K562 (cell line): ENCODE results near the gene CAMK1D. TPM values are rescaled to one million over a fixed set of nuclear protein-coding genes. Genes with fewer than 3 reads are reported as not detected.

ENCODE experiments used
- ATAC-seq: fragments of 200-7000 bp; cut with Tn5 transposase; 3 replicates; pipeline ENCODE4 v1.9.1; 2020; ENCODE audit warnings: moderate library complexity
- BruUV-seq: library from RNA; stranded (reverse); fragments of 400-500 nt; replicated peaks from 2 replicates; lab custom pipeline; 2021; lab: Mats Ljungman, UMichigan
- CTCF ChIA-PET: fragments of 300-600 bp; formaldehyde crosslinking; extraction: SDS; loops from one replicate; lab custom pipeline; 2021; ENCODE audit warnings: low intra/inter-chr PET ratio; lab: Yijun Ruan, JAX
- POLR2A ChIA-PET: fragments of 300-600, 350-650 bp; sonication (Branson Sonifier 250); formaldehyde crosslinking; extraction: SDS; loops from one replicate; lab custom pipeline; 2021; ENCODE audit warnings: antibody characterized with exemption, inconsistent platforms; lab: Yijun Ruan, JAX
- DNase-seq, 4 experiments: peaks; one replicate each; pipeline versions ENCODE4 v3.0.0 to v3.0.0-alpha.2; 2011 to 2018; ENCODE audit warnings: low spot score in 3 of 4, mixed read lengths in 3 of 4; ENCODE audit errors: extremely low read depth in 1 of 4
- FAIRE-seq: peaks from 2 replicates; lab custom pipeline; 2011; peaks lifted over from hg19 to GRCh38; lab: Jason Lieb, UNC
- H2AFZ ChIP-seq: 2 replicates; pipeline ENCODE4 v1.6.0; 2011; ENCODE audit warnings: low read depth, low read length, control low read depth, inconsistent platforms
- H3K27ac ChIP-seq: fragments of 200-600 bp; 3 replicates; pipeline ENCODE4 v1.8.0; 2011; ENCODE audit warnings: low read depth, mild to moderate bottlenecking, control low read depth, inconsistent platforms, low read length, moderate library complexity, mixed read lengths; ENCODE audit errors: extremely low read depth
- H3K27me3 ChIP-seq, 2 experiments: fragments of 300-600 bp in 1 of 2; 2 replicates in 1 of 2; 3 replicates in 1 of 2; pipeline versions ENCODE4 v1.6.0 to v1.8.0; 2011; ENCODE audit warnings: inconsistent platforms in 2 of 2, low read length in 2 of 2, mild to moderate bottlenecking in 1 of 2, mixed read lengths in 1 of 2, moderate library complexity in 1 of 2; ENCODE audit not compliant: control insufficient read depth in 2 of 2, insufficient read depth in 2 of 2
- H3K36me3 ChIP-seq: fragments of 300-600 bp; 3 replicates; pipeline ENCODE4 v1.8.0; 2011; ENCODE audit warnings: mild to moderate bottlenecking, low read length, inconsistent platforms; ENCODE audit not compliant: control insufficient read depth, insufficient read depth
- H3K4me1 ChIP-seq, 2 experiments: fragments of 200-600 bp in 1 of 2; replicated peaks in 1 of 2; 2 replicates in 1 of 2; 3 replicates in 1 of 2; pipeline versions ENCODE4 v1.5.1 to v1.8.0; 2011; ENCODE audit warnings: inconsistent platforms in 2 of 2, low read length in 2 of 2, mild to moderate bottlenecking in 1 of 2, mixed read lengths in 1 of 2, moderate library complexity in 1 of 2; ENCODE audit not compliant: control insufficient read depth in 2 of 2, insufficient read depth in 2 of 2
- H3K4me2 ChIP-seq: 2 replicates; pipeline ENCODE4 v1.6.1; 2011; ENCODE audit warnings: low read length, control low read depth, inconsistent platforms, mixed read lengths; ENCODE audit not compliant: insufficient read depth
- H3K4me3 ChIP-seq: fragments of 200-600 bp; sonication (generic), shearing (Covaris generic); 2 replicates; pipeline ENCODE4 v1.5.1; 2016; ENCODE audit warnings: control low read depth, inconsistent platforms
- H3K79me2 ChIP-seq: fragments of 200-600 bp; 3 replicates; pipeline ENCODE4 v1.8.0; 2011; ENCODE audit warnings: low read length, inconsistent platforms; ENCODE audit not compliant: control insufficient read depth, insufficient read depth
- H3K9ac ChIP-seq, 2 experiments: 2 replicates each; pipeline versions ENCODE4 v1.6.0 to v1.6.1; 2011; ENCODE audit warnings: low read depth in 2 of 2, low read length in 2 of 2, control low read depth in 1 of 2, inconsistent platforms in 1 of 2, mild to moderate bottlenecking in 1 of 2, mixed read lengths in 1 of 2; ENCODE audit not compliant: insufficient read depth in 1 of 2
- H3K9me1 ChIP-seq: one replicate; pipeline ENCODE4 v1.6.0; 2011; ENCODE audit warnings: inconsistent platforms, mild to moderate bottlenecking, low read length, moderate library complexity; ENCODE audit not compliant: control insufficient read depth, insufficient read depth
- H3K9me3 ChIP-seq: replicated peaks from 2 replicates; pipeline ENCODE4 v1.5.1; 2011; ENCODE audit warnings: low read depth, low read length, inconsistent platforms; ENCODE audit not compliant: control insufficient read depth, insufficient read depth
- H4K20me1 ChIP-seq: replicated peaks from 2 replicates; pipeline ENCODE4 v1.6.1; 2011; ENCODE audit warnings: low read length, inconsistent platforms, mixed read lengths; ENCODE audit not compliant: control insufficient read depth, insufficient read depth
- MEIS2 ChIP-seq: fragments of 450-650 bp; IDR thresholded peaks from 2 replicates; pipeline ENCODE4 v1.6.1; 2014; ENCODE audit warnings: mild to moderate bottlenecking; ENCODE audit not compliant: partially characterized antibody
- MTA3 ChIP-seq: fragments of 450-650 bp; formaldehyde crosslinking; IDR thresholded peaks from 2 replicates; pipeline ENCODE4 v1.6.1; 2017; ENCODE audit warnings: mild to moderate bottlenecking, borderline replicate concordance
- NFE2L1 ChIP-seq: fragments of 450-650 bp; IDR thresholded peaks from 2 replicates; pipeline ENCODE4 v1.6.1; 2016; ENCODE audit warnings: missing genetic modification characterization, low read depth, mild to moderate bottlenecking, missing compliant biosample characterization, moderate library complexity, borderline replicate concordance
- NFXL1 ChIP-seq: fragments of 450-650 bp; formaldehyde crosslinking; IDR thresholded peaks from 2 replicates; pipeline ENCODE4 v1.4.0; 2021; ENCODE audit warnings: mild to moderate bottlenecking
- PHTF2 ChIP-seq: fragments of 250-450 bp; sonication (Bioruptor Pico); IDR thresholded peaks from 2 replicates; pipeline ENCODE4 v1.5.0; 2021; ENCODE audit warnings: mild to moderate bottlenecking
- TEAD2 ChIP-seq: fragments of 450-650 bp; IDR thresholded peaks from 2 replicates; pipeline ENCODE4 v1.6.1; 2016; ENCODE audit warnings: missing genetic modification characterization, control low read depth, missing compliant biosample characterization
- XRCC4 ChIP-seq: IDR thresholded peaks from one replicate; pipeline ENCODE4 v1.6.1; 2011; ENCODE audit not compliant: insufficient read depth, insufficient read length; ENCODE audit errors: extremely low read depth
- YY1 ChIP-seq, 3 experiments: IDR thresholded peaks; 2 replicates each; pipeline ENCODE4 v1.6.1; 2011; ENCODE audit warnings: low read length in 2 of 3, mild to moderate bottlenecking in 2 of 3, moderate library complexity in 2 of 3, borderline replicate concordance in 1 of 3, control low read depth in 1 of 3, low read depth in 1 of 3; ENCODE audit not compliant: insufficient read depth in 3 of 3, insufficient replicate concordance in 2 of 3, control insufficient read depth in 1 of 3, insufficient read length in 1 of 3; ENCODE audit errors: extremely low read depth in 1 of 3
- WGBS: fragments of 100-300 bp; shearing (Covaris generic); methylation state at CpG from one replicate; pipeline ENCODE4 v1.1.6; 2016; ENCODE audit warnings: low coverage, mixed read lengths; ENCODE audit not compliant: insufficient coverage; ENCODE audit errors: missing lambda C conversion rate; 5-methylcytosine and 5-hydroxymethylcytosine counted together
- in situ Hi-C: fragments of 300-500 bp; cut with MboI; formaldehyde crosslinking; loops from 4 replicates; pipeline ENCODE4 v1.15.0; 2018; ENCODE audit warnings: inconsistent platforms, mixed read lengths
- intact Hi-C: fragments of 100-400 bp; cut with micrococcal nuclease; formaldehyde crosslinking; loops from 2 replicates; pipeline ENCODE4 v1.14.2; 2022
- polyA plus RNA-seq, 8 experiments: library from polyadenylated mRNA; depleted of rRNA in 4 of 8; stranded (reverse) in 5 of 8; unstranded in 3 of 8; fragments of >200 nt; fragmentation: Nextera tagmentation in 2 of 8; fragmentation: Illumina TruSeq in 1 of 8; extraction: Ambion mirVana in 2 of 8; extraction: Trizol in 1 of 8; gene quantifications; 2 replicates each; pipeline versions ENCODE4 v1.2.1 to v1.2.3, GENCODE V29; 2011 to 2014; ENCODE audit warnings: inconsistent platforms in 1 of 8, missing spikeins in 1 of 8
- total RNA-seq, 7 experiments: library from RNA; depleted of rRNA in 6 of 7; stranded (reverse); fragments of >200 nt in 6 of 7; fragmentation: Illumina TruSeq in 2 of 7; extraction: Trizol in 2 of 7; gene quantifications; 2 replicates each; pipeline versions ENCODE4 v1.2.1 to v1.2.3, GENCODE V29; 2011 to 2021; ENCODE audit warnings: low replicate concordance in 1 of 7
- TF ChIP-seq, protein P1 (sequence below): fragments of 450-650 bp; formaldehyde crosslinking; IDR thresholded peaks from 2 replicates; pipeline ENCODE4 v1.4.0; 2020; ENCODE audit warnings: mild to moderate bottlenecking, moderate library complexity
- TF ChIP-seq, protein P2 (sequence below), 3 experiments: IDR thresholded peaks in 2 of 3; conservative IDR thresholded peaks in 1 of 3; 2 replicates each; pipeline ENCODE4 v1.5.1; 2011 to 2012; ENCODE audit warnings: low read length in 3 of 3, mild to moderate bottlenecking in 3 of 3, control low read depth in 2 of 3, improper control_type of control experiment in 1 of 3, inconsistent platforms in 1 of 3, low read depth in 1 of 3, mixed read lengths in 1 of 3, moderate library complexity in 1 of 3; ENCODE audit not compliant: insufficient read depth in 2 of 3

The CAMK1D gene
- total and polyA plus RNA-seq, 9 of the 15 experiments (the other 6 are each of a cell fraction or from before 2014, with no cell fraction given): 0.12 to 0.24 (median 0.20) TPM; not detected in 5

- Histone ChIP-seq H3K27ac (no peak overlapping the region), H4K20me1 (0 out of 2 replicates have a peak, but pooled peaks cover 3% of the 10 kb centered on the region), H3K4me2 (no peak overlapping the region), H3K9me3 (no peaks in the 10 kb centered on the region), H3K4me3 (no peak overlapping the region), H3K4me1 (no peaks in the 10 kb centered on the region), H2AFZ (no peak overlapping the region), H3K36me3 (no peaks in the 10 kb centered on the region), H3K27me3 (peaks cover 55 to 69% of the 10 kb centered on the region in 2 experiments), H3K9ac (no peak overlapping the region), H3K79me2 (no peaks in the 10 kb centered on the region), H3K9me1 (no peaks in the 10 kb centered on the region)
- ChIA-PET POLR2A (no interaction called here), CTCF (no interaction called here)
- no peak for DNase-seq
- FAIRE-seq: no peak
- no peak for ATAC-seq
- TF ChIP-seq PHTF2: no peak
- no peak for TF ChIP-seq YY1 (IDR thresholded peaks at IDR 0.05; ENCODE audit: borderline replicate concordance in 1 of 3, control insufficient read depth in 1 of 3, extremely low read depth in 1 of 3, insufficient read depth in 3 of 3, insufficient read length in 1 of 3, insufficient replicate concordance in 2 of 3, low read depth in 1 of 3, low read length in 2 of 3)
- no peak for TF ChIP-seq NFXL1 (CRISPR knock-in tag)
- TF ChIP-seq XRCC4: no peak
- TF ChIP-seq TEAD2 (tag): no peak
- no peak for TF ChIP-seq NFE2L1 (tag)
- TF ChIP-seq, protein P1, sequence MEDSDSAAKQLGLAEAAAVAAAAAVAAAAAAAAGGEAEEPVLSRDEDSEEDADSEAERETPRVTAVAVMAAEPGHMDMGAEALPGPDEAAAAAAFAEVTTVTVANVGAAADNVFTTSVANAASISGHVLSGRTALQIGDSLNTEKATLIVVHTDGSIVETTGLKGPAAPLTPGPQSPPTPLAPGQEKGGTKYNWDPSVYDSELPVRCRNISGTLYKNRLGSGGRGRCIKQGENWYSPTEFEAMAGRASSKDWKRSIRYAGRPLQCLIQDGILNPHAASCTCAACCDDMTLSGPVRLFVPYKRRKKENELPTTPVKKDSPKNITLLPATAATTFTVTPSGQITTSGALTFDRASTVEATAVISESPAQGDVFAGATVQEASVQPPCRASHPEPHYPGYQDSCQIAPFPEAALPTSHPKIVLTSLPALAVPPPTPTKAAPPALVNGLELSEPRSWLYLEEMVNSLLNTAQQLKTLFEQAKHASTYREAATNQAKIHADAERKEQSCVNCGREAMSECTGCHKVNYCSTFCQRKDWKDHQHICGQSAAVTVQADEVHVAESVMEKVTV (CRISPR knock-in tag): no peak
- TF ChIP-seq, protein P2, sequence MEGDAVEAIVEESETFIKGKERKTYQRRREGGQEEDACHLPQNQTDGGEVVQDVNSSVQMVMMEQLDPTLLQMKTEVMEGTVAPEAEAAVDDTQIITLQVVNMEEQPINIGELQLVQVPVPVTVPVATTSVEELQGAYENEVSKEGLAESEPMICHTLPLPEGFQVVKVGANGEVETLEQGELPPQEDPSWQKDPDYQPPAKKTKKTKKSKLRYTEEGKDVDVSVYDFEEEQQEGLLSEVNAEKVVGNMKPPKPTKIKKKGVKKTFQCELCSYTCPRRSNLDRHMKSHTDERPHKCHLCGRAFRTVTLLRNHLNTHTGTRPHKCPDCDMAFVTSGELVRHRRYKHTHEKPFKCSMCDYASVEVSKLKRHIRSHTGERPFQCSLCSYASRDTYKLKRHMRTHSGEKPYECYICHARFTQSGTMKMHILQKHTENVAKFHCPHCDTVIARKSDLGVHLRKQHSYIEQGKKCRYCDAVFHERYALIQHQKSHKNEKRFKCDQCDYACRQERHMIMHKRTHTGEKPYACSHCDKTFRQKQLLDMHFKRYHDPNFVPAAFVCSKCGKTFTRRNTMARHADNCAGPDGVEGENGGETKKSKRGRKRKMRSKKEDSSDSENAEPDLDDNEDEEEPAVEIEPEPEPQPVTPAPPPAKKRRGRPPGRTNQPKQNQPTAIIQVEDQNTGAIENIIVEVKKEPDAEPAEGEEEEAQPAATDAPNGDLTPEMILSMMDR (IDR thresholded peaks at IDR 0.05 in 2 of 3, conservative IDR thresholded peaks at IDR 0.05 in 1 of 3; ENCODE audit: insufficient read depth in 2 of 3, low read depth in 1 of 3, low read length in 3 of 3): no peak
- TF ChIP-seq MTA3: no peak
- TF ChIP-seq MEIS2: no peak
- in situ Hi-C loops (no loop called here), intact Hi-C loops (no loop called here)
- WGBS: 1% methylated on average over 5 of the region's 5 CpGs
- BruUV-seq: no TSS peak
These were observed 158.8 kb downstream of the CAMK1D start for GRCh38 chr10:12508165-12508564.
